Smooth muscle cell (in vitro differentiated cells): ENCODE measurements around the gene OVCH2. TPM values are rescaled to one million over a fixed set of nuclear protein-coding genes. Genes with fewer than 3 reads are reported as not detected.
A peak's percentile ranks its signal among the peaks of the same experiment; 100 is the strongest.

ENCODE experiments used
- DNase-seq: peaks from one replicate; lab custom pipeline; 2025; ENCODE audit not compliant: unreplicated experiment; lab: John Stamatoyannopoulos, UW
- H2AFZ ChIP-seq: fragments of 200-600 bp; sonication (generic); 2 replicates; pipeline ENCODE4 v1.6.0; 2016; ENCODE audit warnings: antibody characterized with exemption, low read depth, mild to moderate bottlenecking
- H3F3A ChIP-seq: fragments of 200-600 bp; sonication (generic); 2 replicates; pipeline ENCODE4 v1.6.0; 2017; ENCODE audit warnings: antibody characterized with exemption, low read depth
- H3K27ac ChIP-seq: fragments of 200-600 bp; sonication (generic); 2 replicates; pipeline ENCODE4 v1.5.1; 2016; ENCODE audit warnings: low read depth, mild to moderate bottlenecking
- H3K27me3 ChIP-seq: fragments of 200-600 bp; sonication (generic); 2 replicates; pipeline ENCODE4 v1.6.1; 2016; ENCODE audit warnings: low read depth, mild to moderate bottlenecking
- H3K36me3 ChIP-seq: fragments of 200-600 bp; sonication (generic); 2 replicates; pipeline ENCODE4 v1.5.1; 2016; ENCODE audit warnings: low read depth
- H3K4me1 ChIP-seq: fragments of 200-600 bp; sonication (generic); 2 replicates; pipeline ENCODE4 v1.5.1; 2016; ENCODE audit warnings: low read depth
- H3K4me2 ChIP-seq: fragments of 200-600 bp; sonication (generic); 2 replicates; pipeline ENCODE4 v1.6.0; 2016; ENCODE audit warnings: mild to moderate bottlenecking
- H3K4me3 ChIP-seq: fragments of 200-600 bp; sonication (generic); 2 replicates; pipeline ENCODE4 v1.5.1; 2016; ENCODE audit warnings: mild to moderate bottlenecking
- H3K79me2 ChIP-seq: fragments of 200-600 bp; sonication (generic); 2 replicates; pipeline ENCODE4 v1.6.0; 2016; ENCODE audit warnings: low read depth, mild to moderate bottlenecking
- H3K9ac ChIP-seq: fragments of 200-600 bp; sonication (generic); 2 replicates; pipeline ENCODE4 v1.6.0; 2016; ENCODE audit warnings: low read depth
- H3K9me3 ChIP-seq: fragments of 200-600 bp; sonication (generic); replicated peaks from 2 replicates; pipeline ENCODE4 v1.5.1; 2016; ENCODE audit warnings: low read depth
- H4K20me1 ChIP-seq: fragments of 200-600 bp; sonication (generic); 2 replicates; pipeline ENCODE4 v1.6.0; 2016; ENCODE audit warnings: low read depth
- WGBS: methylation state at CpG from one replicate; pipeline ENCODE4 v1.1.7; 2016; ENCODE audit warnings: low lambda C conversion rate; 5-methylcytosine and 5-hydroxymethylcytosine counted together
- polyA plus RNA-seq: library from polyadenylated mRNA; unstranded; fragments of >200 nt; fragmentation: Nextera tagmentation; extraction: Ambion mirVana; gene quantifications from 2 replicates; pipeline ENCODE4 v1.2.1, GENCODE V29; 2016
- total RNA-seq: library from RNA; depleted of rRNA; stranded (reverse); fragments of >200 nt; gene quantifications from 2 replicates; pipeline ENCODE4 v1.2.3, GENCODE V29; 2014
- TF ChIP-seq, protein P1 (sequence below): fragments of 200-600 bp; sonication (generic); IDR thresholded peaks from 2 replicates; pipeline ENCODE4 v1.5.1; 2017; ENCODE audit warnings: borderline replicate concordance, mild to moderate bottlenecking, antibody characterized with exemption; ENCODE audit not compliant: insufficient read depth, poor library complexity, severe bottlenecking

The OVCH2 gene
- total and polyA plus RNA-seq, 2 experiments from 2014 or later = 0.13 to 0.26 TPM

DNA sequence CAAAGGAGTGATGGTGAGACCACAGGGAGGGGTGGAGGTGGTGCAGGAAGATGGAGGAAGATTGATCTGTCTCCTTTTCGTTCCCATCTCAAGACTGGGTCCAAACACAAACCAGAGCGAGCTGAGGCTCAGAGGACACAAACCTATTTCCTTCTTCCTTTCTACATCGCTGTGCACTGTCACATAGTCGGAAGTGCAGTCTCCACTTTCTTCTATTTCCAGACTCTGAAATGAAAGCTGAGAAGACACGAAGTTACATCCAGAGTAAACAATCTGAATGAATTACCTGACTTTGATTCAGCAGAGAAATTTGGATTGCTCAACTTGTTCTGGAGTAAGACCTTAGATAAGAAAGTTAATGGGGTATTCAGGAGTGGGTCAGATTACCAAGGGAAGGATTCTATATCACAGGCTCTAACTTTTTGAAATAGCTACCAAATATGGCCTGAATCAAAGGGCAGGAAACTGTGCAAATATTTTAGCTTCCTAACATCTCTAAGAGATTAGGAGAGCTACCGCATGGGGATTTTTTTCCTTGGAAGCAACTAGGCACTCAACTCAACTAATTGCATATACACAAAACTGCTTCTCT is 14.4 kb downstream of the OVCH2 start:
- H3K4me1 ChIP-seq = peaks cover 8% of the 10 kb centered on the region
- H3K27ac ChIP-seq = peak overlapping the region; percentile 13
- H2AFZ ChIP-seq = no peak overlapping the region
- DNase-seq = no peak
- no peak overlapping the region for H3K9ac ChIP-seq
- WGBS = 73% methylated on average over 6 of the region's 6 CpGs
- no peaks in the 10 kb centered on the region for H3K27me3 ChIP-seq
- no peaks in the 10 kb centered on the region for H3K9me3 ChIP-seq
- H3K4me2 ChIP-seq = peak overlapping the region; percentile 22
- no peaks in the 10 kb centered on the region for H3F3A ChIP-seq
- no peaks in the 10 kb centered on the region for H3K36me3 ChIP-seq
- TF ChIP-seq, protein P1, sequence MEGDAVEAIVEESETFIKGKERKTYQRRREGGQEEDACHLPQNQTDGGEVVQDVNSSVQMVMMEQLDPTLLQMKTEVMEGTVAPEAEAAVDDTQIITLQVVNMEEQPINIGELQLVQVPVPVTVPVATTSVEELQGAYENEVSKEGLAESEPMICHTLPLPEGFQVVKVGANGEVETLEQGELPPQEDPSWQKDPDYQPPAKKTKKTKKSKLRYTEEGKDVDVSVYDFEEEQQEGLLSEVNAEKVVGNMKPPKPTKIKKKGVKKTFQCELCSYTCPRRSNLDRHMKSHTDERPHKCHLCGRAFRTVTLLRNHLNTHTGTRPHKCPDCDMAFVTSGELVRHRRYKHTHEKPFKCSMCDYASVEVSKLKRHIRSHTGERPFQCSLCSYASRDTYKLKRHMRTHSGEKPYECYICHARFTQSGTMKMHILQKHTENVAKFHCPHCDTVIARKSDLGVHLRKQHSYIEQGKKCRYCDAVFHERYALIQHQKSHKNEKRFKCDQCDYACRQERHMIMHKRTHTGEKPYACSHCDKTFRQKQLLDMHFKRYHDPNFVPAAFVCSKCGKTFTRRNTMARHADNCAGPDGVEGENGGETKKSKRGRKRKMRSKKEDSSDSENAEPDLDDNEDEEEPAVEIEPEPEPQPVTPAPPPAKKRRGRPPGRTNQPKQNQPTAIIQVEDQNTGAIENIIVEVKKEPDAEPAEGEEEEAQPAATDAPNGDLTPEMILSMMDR = no peak
- no peaks in the 10 kb centered on the region for H4K20me1 ChIP-seq
- H3K79me2 ChIP-seq = no peaks in the 10 kb centered on the region
- H3K4me3 ChIP-seq = no peak overlapping the region

DNA sequence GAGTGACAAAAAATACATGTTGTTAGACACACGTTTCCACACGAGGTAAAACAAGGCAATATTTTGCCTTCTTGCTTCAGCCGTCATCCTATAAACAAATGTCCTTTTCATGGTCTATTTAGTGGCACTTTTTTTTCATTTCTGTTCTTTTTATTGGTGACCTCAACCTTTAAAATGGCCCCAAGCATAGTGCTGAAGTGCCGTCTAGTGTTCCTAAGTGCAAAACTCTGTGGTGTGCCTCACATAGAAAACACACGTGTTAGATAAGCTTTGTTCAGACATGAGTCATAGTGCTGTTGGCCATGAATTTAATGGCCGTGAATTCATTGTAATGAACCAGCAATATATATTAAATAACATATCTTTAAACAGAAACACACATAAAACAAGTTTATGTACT is 15.6 kb downstream of the OVCH2 start:
- WGBS = 36% methylated on average over 6 of the region's 6 CpGs
- Histone ChIP-seq H3K27me3 (no peaks in the 10 kb centered on the region), H3K4me3 (no peak overlapping the region), H3K9me3 (no peaks in the 10 kb centered on the region), H3K79me2 (no peaks in the 10 kb centered on the region), H3K9ac (no peak overlapping the region), H3K27ac (no peak overlapping the region), H3K4me1 (peaks cover 8% of the 10 kb centered on the region), H4K20me1 (no peaks in the 10 kb centered on the region), H3F3A (no peaks in the 10 kb centered on the region), H3K36me3 (no peaks in the 10 kb centered on the region), H3K4me2 (no peak overlapping the region), H2AFZ (no peak overlapping the region)
- TF ChIP-seq, protein P1 = peak; percentile 45
- no peak for DNase-seq

DNA sequence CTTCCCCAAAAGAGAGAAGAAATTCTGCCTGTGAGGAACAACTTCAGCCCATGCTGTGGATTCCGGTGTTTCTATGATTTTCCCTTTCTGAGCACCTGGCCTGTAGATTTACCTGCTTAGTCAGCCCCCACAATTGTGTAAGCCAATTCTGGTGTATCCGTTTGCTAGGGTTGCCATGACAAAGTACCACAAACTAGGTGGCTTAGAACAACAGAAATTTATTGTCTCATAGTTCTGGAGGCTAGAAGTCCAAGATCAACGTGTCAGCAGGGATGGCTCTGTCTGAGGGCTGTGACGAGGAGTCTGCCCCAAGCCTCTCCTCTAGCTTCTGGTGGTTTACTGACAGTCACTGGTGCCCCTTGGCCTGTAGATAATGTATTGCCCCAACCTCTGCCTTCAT is 17.0 kb downstream of the OVCH2 start:
- Histone ChIP-seq H3K79me2 (no peaks in the 10 kb centered on the region), H3K4me2 (no peak overlapping the region), H3K9ac (no peak overlapping the region), H3K4me1 (peaks cover 8% of the 10 kb centered on the region), H3F3A (no peaks in the 10 kb centered on the region), H3K36me3 (no peaks in the 10 kb centered on the region), H3K27ac (no peak overlapping the region), H2AFZ (no peak overlapping the region), H3K27me3 (no peaks in the 10 kb centered on the region), H3K4me3 (no peak overlapping the region), H3K9me3 (no peaks in the 10 kb centered on the region), H4K20me1 (no peaks in the 10 kb centered on the region)
- 53% methylated on average over 4 of the region's 4 CpGs for WGBS
- TF ChIP-seq, protein P1 = no peak
- DNase-seq = no peak

DNA sequence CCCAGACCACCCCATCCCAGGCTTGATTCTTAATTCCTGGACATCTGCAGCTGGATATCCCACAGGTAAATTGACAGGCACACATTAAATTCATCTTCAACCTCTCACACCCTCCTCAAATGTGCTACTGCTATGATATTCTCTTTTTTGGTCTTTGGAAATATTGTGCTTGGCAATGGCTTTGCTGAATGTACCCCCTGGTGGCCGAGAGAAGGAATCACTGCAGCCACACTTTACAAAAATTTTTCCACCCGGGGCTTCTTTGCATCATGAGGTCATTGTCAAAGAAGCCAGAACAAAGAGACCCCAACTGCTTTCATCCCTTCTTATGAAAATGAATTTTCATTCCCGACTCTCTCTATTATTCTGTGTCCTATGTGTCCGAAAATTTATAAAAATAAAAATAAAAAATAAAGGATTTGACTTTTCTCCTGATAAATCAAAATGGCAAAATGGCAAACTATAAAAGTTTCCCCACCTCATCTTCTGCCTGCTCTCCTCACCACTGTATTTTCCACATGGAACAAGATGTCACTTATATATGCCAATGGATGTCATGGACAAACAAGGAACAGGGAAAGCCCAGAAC is 17.9 kb downstream of the OVCH2 start:
- Histone ChIP-seq H3K27ac (no peak overlapping the region), H3K9ac (no peak overlapping the region), H3K4me2 (no peak overlapping the region), H3K79me2 (no peaks in the 10 kb centered on the region), H4K20me1 (no peaks in the 10 kb centered on the region), H2AFZ (no peak overlapping the region), H3F3A (no peaks in the 10 kb centered on the region), H3K36me3 (no peaks in the 10 kb centered on the region), H3K4me1 (peaks cover 8% of the 10 kb centered on the region), H3K27me3 (no peaks in the 10 kb centered on the region), H3K4me3 (no peak overlapping the region), H3K9me3 (no peaks in the 10 kb centered on the region)
- TF ChIP-seq, protein P1 = peak; percentile 82
- DNase-seq = no peak
- WGBS = 7% methylated on average over 4 of the region's 4 CpGs
